Ectodermal cell (in vitro differentiated cells): ENCODE data around the gene LILRB1.
"Not testable (repeated sequence)": the region's sequence is repeated elsewhere in the genome, so short reads cannot be mapped to it uniquely, and the experiment has no call there.

Experiments
- H3K27ac ChIP-seq: 2 replicates; pipeline ENCODE4 v1.7.0; 2013; ENCODE audit warnings: mild to moderate bottlenecking, low read depth, low read length; ENCODE audit not compliant: insufficient read depth, poor library complexity, severe bottlenecking
- H3K27me3 ChIP-seq: 2 replicates; pipeline ENCODE4 v1.7.0; 2013; ENCODE audit warnings: mild to moderate bottlenecking, low read length; ENCODE audit not compliant: insufficient read depth, control insufficient read depth, poor library complexity, severe bottlenecking
- H3K36me3 ChIP-seq: one replicate; pipeline ENCODE4 v1.7.0; 2013; ENCODE audit warnings: low read length; ENCODE audit not compliant: control insufficient read depth, insufficient read depth
- H3K4me1 ChIP-seq: one replicate; pipeline ENCODE4 v1.7.0; 2013; ENCODE audit warnings: low read length; ENCODE audit not compliant: control insufficient read depth, insufficient read depth
- H3K4me3 ChIP-seq: 2 replicates; pipeline ENCODE4 v1.7.0; 2013; ENCODE audit warnings: low read depth, low read length, control low read depth; ENCODE audit not compliant: insufficient read depth
- H3K9me3 ChIP-seq: 2 replicates; pipeline ENCODE4 v1.7.0; 2013; ENCODE audit warnings: mild to moderate bottlenecking, low read length, moderate library complexity; ENCODE audit not compliant: control insufficient read depth
- WGBS, 2 experiments: methylation state at CpG; one replicate each; pipeline ENCODE4 v1.1.7; 2013; ENCODE audit warnings: missing lambda C conversion rate in 2 of 2; 5-methylcytosine and 5-hydroxymethylcytosine counted together

LILRB1 gene

DNA sequence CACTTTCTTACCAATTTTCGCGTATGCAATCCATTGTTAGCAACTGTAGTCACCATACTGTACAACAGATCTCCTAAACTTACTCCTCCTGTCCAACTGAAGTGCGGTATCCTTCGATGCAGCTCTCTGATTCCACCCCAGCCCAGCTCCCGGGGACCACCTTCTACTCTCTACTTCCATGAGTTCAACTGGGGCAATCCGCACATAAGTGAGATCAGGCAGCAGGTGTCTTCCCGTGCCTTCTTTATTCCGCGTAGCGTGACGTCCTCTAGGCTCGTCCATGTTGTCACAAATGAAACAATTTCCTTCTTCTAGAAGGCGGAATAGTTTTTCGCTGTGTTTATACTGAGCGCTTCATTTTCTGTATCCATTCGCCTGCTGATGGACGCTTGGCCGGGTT, 8.4 kb downstream of the LILRB1 start:
- no peak overlapping the region for H3K27ac ChIP-seq
- no peak overlapping the region for H3K4me3 ChIP-seq
- no peaks in the 10 kb centered on the region for H3K27me3 ChIP-seq
- H3K36me3 ChIP-seq = no peaks in the 10 kb centered on the region
- H3K9me3 ChIP-seq = peaks cover 3% of the 10 kb centered on the region
- WGBS, 2 experiments = 87 to 89% methylated on average over 18 of the region's 18 CpGs
- no peaks in the 10 kb centered on the region for H3K4me1 ChIP-seq

DNA sequence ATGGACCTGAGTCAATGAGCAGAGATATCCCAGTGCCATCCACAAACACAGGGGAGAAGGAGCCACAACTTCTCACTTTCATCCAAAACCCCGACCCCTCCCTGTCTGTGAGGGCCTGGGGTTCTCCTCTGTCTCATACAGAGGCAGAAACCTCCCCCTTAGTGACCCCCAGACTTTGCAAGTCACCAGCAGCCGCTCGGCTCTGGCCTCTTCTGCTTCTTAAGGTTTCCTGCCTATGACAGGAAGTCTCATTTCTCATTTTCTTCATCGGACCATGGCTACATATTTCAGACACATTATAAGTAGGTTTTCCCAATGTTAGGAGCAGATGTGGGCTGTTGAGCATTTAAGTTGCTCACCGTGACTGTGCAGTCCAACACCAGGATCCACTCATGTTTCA, 12.7 kb downstream of the LILRB1 start:
- H3K9me3 ChIP-seq, H3K4me1 ChIP-seq, H3K36me3 ChIP-seq, H3K27ac ChIP-seq, H3K27me3 ChIP-seq, H3K4me3 ChIP-seq: not testable (repeated sequence)
- WGBS, 2 experiments = 73 to 74% methylated on average over 4 to 5 of the region's 5 CpGs

DNA sequence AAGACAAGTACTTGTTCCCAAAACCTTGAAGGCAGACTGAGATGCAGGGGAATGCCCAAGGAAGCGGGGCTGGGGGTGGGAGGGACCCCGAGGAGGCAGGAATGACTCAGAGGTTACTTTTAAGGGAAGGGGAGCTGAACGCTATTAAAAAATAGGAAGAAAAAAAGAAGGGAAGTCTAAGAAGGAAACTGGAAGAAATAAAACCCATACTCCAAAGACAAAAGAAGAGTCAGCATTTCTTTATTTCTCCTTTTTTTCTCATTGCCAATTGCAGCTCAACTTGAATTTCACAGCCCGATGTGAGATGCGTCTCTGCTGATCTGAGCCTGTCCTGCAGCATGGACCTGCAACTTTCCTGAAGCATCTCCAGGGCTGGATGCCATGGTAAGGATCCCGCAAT, 13.3 kb downstream of the LILRB1 start:
- H3K4me3 ChIP-seq, H3K36me3 ChIP-seq, H3K9me3 ChIP-seq, H3K4me1 ChIP-seq, H3K27ac ChIP-seq, H3K27me3 ChIP-seq: not testable (repeated sequence)
- WGBS, 2 experiments = 58 to 70% methylated on average over 3 to 4 of the region's 6 CpGs

DNA sequence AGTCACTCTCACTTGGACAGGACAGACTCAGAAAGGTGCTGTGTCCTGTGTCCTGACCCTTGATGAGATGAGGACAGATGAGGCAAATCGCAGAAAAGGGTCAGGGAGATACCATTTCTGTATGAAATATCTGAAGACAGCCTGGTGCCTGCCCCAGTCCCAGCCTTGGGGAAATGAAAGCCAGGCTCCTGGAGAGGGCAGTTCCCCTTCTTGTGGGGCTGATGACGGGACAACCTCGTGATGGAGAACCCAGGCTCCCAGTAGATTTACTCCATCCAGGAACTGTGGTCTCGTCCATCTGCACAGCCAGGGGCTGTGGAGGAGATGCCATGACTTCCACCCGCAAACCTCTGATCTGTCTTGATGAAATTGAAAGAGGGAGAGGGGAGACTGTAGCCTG, 13.8 kb downstream of the LILRB1 start:
- H3K4me1 ChIP-seq = no peaks in the 10 kb centered on the region
- peaks cover 7% of the 10 kb centered on the region for H3K9me3 ChIP-seq
- H3K27me3 ChIP-seq = no peaks in the 10 kb centered on the region
- WGBS, 2 experiments = 52 to 56% methylated on average over 5 of the region's 5 CpGs
- H3K36me3 ChIP-seq = no peaks in the 10 kb centered on the region
- no peak overlapping the region for H3K4me3 ChIP-seq
- H3K27ac ChIP-seq = no peak overlapping the region

DNA sequence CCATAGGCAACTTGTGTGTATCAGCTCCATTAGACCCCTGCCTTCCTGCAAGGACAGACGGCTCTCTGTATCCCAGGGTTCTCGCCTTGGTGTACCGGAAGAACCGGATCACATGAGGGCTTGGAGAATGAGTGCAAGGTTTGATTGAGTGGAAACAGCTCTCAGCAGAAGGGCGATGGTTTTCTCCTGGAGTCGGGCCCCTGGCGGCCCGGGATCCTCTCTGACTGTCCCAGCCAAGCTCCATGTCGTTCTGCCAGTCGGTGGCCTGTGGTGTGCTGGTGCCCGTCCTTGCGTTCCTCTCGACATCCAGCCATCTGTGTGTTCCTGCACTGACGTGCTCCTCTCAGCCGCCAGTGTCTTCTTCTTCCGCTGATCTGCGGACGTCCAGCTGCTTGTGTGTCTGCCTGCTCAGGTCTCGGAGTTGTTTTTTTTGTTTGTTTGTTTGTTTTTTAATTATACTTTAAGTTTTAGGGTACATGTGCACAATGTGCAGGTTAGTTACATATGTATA, 16.1 kb downstream of the LILRB1 start:
- Histone ChIP-seq H3K36me3 (no peaks in the 10 kb centered on the region), H3K9me3 (peaks cover 7% of the 10 kb centered on the region), H3K27me3 (no peaks in the 10 kb centered on the region), H3K4me3 (no peak overlapping the region), H3K27ac (no peak overlapping the region), H3K4me1 (no peaks in the 10 kb centered on the region)
- 87 to 88% methylated on average over 19 of the region's 19 CpGs for WGBS, 2 experiments

DNA sequence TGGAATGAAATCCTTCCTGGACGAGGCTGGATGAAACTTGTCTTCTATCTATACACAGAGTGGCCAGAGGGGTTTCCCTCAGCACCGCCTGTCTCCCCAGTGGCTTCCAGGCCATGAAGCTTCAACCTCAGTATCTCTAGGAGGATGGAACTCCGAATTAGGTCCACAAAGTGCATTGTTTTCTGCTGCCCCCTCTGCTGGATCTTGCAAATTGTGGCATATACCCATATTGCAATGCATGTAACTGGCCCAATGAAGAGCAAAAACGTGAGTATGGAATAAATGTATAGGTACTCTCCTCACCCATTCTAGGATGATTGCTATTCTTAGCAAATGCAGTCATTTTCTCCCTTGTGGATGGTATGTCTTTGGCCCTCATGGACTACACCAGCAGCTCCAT, 17.8 kb downstream of the LILRB1 start:
- 31 to 48% methylated on average over 4 of the region's 4 CpGs for WGBS, 2 experiments
- Histone ChIP-seq H3K27ac (no peak overlapping the region), H3K4me3 (no peak overlapping the region), H3K9me3 (peaks cover 9% of the 10 kb centered on the region), H3K27me3 (no peaks in the 10 kb centered on the region), H3K36me3 (no peaks in the 10 kb centered on the region), H3K4me1 (no peaks in the 10 kb centered on the region)

DNA sequence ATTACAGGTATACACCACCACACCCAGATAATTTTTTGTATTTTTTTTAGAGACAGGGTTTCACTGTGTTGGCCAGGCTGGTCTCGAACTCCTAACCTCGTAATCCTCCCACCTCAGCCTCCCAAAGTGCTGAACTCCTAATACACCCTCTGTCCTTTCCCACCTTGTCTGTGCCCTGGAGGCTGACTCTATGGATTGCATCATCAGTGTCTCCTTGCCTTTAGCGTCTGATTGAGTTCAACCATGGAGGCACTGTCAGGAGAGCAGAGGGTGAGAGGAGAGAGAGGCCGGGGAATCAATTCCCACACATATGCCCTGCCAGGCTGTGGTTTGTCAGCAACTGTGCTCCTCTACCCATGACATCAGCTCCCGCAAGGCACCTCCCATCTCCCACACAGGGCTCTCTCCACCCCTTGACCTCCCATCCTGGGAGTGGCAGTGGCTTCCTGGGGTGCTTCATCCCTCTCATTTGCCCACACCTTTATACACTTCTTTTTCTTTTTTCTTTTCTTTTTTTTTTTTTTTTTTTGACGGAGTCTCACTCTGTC, 19.9 kb downstream of the LILRB1 start:
- Histone ChIP-seq H3K4me1 (no peaks in the 10 kb centered on the region), H3K4me3 (no peak overlapping the region), H3K36me3 (no peaks in the 10 kb centered on the region), H3K27ac (no peak overlapping the region), H3K27me3 (no peaks in the 10 kb centered on the region), H3K9me3 (peaks cover 10% of the 10 kb centered on the region)
- 79% methylated on average over 6 of the region's 6 CpGs for WGBS, 2 experiments

DNA sequence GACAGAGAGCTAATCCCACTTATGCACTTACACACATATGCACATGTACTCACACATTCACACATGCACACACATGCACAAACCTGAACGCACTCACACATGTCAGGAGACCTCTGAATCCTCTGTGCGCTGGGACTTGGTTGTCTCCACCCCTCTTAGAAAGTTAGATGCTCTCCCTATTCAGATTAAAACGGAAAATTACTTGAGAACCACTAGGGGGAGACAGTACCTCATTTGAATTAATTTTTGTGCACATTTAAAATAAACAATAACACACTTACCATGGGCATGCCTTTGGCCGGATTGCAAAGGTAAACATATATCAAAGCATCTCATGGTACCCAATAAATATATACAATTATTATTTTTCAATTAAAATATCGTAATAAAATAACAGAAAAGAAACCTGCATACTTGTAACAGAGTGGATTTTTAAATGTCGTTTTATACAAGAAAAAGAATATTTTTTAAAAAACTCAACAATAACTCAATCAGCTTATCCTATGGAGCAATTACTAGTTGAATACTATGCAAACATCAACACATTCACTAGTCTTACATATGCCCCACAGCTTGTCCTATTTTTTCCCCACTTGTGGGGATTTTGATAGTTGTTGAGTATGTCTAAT, 23.0 kb downstream of the LILRB1 start:
- no peaks in the 10 kb centered on the region for H3K36me3 ChIP-seq
- H3K9me3 ChIP-seq = peaks cover 10% of the 10 kb centered on the region
- H3K4me1 ChIP-seq = no peaks in the 10 kb centered on the region
- no peak overlapping the region for H3K27ac ChIP-seq
- H3K27me3 ChIP-seq = no peaks in the 10 kb centered on the region
- H3K4me3 ChIP-seq = no peak overlapping the region
- WGBS, 2 experiments = 53 to 60% methylated on average over 3 to 5 of the region's 6 CpGs

DNA sequence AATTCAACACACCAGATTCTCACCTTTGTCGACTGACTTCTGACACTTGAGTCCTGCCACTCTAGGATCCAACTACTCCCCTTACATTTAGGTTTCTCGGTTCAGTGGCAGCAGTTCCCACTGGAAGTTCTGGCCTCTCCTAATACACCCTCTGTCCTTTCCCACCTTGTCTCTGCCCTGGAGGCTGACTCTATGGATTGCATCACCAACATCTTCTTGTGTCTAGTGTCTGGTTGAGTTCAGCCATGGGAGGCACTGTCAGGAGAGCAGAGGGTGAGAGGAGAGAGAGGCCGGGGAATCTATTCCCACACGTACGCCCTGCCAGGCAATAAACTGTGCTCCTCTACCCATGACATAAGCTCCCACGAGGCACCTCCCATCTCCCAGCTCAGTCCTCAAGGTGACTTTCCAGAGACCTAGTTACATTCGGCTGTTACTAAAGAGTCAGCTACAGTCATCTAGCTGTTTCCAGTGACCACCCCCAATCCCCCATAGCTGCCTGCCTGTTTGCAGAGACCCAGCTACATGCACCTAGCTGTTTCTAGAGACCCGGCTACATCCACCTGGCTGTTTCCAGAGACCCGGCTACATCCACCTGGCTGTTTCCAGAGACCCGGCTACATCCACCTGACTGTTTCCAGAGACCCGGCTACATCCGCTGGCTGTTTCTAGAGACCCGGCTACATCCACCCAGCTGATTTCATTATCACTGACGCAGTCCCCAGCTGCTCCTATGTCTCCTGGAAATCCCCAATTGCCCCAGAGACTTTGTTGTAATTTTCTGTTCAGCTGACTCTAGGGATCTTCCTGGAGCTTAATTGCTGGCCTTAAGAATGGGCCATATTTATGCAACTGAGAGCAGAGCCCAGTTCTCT, 24.4 kb downstream of the LILRB1 start:
- WGBS, 2 experiments = 79 to 80% methylated on average over 14 of the region's 14 CpGs
- Histone ChIP-seq H3K9me3 (peaks cover 12% of the 10 kb centered on the region), H3K36me3 (no peaks in the 10 kb centered on the region), H3K27ac (no peak overlapping the region), H3K27me3 (no peaks in the 10 kb centered on the region), H3K4me3 (no peak overlapping the region), H3K4me1 (no peaks in the 10 kb centered on the region)

DNA sequence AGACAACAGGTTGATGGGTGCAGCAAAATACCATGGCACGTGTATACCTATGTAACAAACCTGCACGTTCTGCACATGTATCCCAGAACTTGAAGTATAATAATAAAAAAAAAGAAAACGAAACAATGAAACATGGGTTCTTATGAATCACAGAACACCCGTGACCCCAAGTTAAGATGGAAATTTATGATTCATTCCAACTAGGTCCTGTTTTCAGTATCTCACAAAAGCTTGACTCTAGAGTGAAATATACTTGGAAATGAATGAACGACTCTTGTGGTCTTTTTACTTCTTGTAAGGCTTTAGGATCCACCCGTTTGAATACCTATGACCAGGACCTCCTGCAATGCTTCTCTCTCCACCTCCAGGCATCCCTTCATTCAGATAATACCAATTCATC, 29.0 kb downstream of the LILRB1 start:
- Histone ChIP-seq H3K27ac (no peak overlapping the region), H3K27me3 (no peaks in the 10 kb centered on the region), H3K4me3 (no peak overlapping the region), H3K4me1 (no peaks in the 10 kb centered on the region), H3K36me3 (no peaks in the 10 kb centered on the region), H3K9me3 (peaks cover 13% of the 10 kb centered on the region)
- WGBS, 2 experiments = 76 to 81% methylated on average over 6 of the region's 6 CpGs
